Endodermal cell (in vitro differentiated cells): Measurements from ENCODE around the gene POC1B. TPM values are rescaled to one million over a fixed set of nuclear protein-coding genes. Genes with fewer than 3 reads are reported as not detected.

ENCODE experiments used
- DNase-seq: peaks from one replicate; pipeline ENCODE4 v3.0.0-alpha.2; 2017
- H3K27ac ChIP-seq: 2 replicates; pipeline ENCODE4 v1.5.1; 2013; ENCODE audit warnings: mild to moderate bottlenecking, low read depth, low read length, moderate library complexity
- H3K27me3 ChIP-seq: 2 replicates; pipeline ENCODE4 v1.6.1; 2013; ENCODE audit warnings: mild to moderate bottlenecking, low read length, moderate library complexity; ENCODE audit not compliant: insufficient read depth, control insufficient read depth, poor library complexity, severe bottlenecking
- H3K36me3 ChIP-seq: 2 replicates; pipeline ENCODE4 v1.7.0; 2013; ENCODE audit warnings: mild to moderate bottlenecking, low read length, moderate library complexity; ENCODE audit not compliant: control insufficient read depth, insufficient read depth
- H3K4me1 ChIP-seq: one replicate; pipeline ENCODE4 v1.7.0; 2013; ENCODE audit warnings: low read length; ENCODE audit not compliant: control insufficient read depth, insufficient read depth
- H3K4me3 ChIP-seq: 2 replicates; pipeline ENCODE4 v1.5.1; 2013; ENCODE audit warnings: mild to moderate bottlenecking, low read length, moderate library complexity
- H3K9ac ChIP-seq: 2 replicates; pipeline ENCODE4 v1.6.1; 2013; ENCODE audit warnings: mild to moderate bottlenecking, low read length, moderate library complexity; ENCODE audit not compliant: poor library complexity, severe bottlenecking; ENCODE audit errors: extremely low read depth
- H3K9me3 ChIP-seq: 2 replicates; pipeline ENCODE4 v1.6.1; 2013; ENCODE audit warnings: mild to moderate bottlenecking, low read length, moderate library complexity; ENCODE audit not compliant: control insufficient read depth
- H3K27ac Mint-ChIP-seq: 2 replicates; pipeline ENCODE4 v1.8.0; 2020; ENCODE audit warnings: mixed read lengths
- H3K27me3 Mint-ChIP-seq: 2 replicates; pipeline ENCODE4 v1.8.0; 2021; ENCODE audit warnings: mild to moderate bottlenecking, mixed read lengths; ENCODE audit not compliant: insufficient read depth
- H3K36me3 Mint-ChIP-seq: 2 replicates; pipeline ENCODE4 v1.8.0; 2020; ENCODE audit warnings: low read depth, mixed read lengths
- H3K4me1 Mint-ChIP-seq: 2 replicates; pipeline ENCODE4 v1.8.0; 2020; ENCODE audit warnings: mixed read lengths
- H3K4me3 Mint-ChIP-seq: 2 replicates; pipeline ENCODE4 v1.8.0; 2020; ENCODE audit warnings: mild to moderate bottlenecking, moderate library complexity, mixed read lengths
- H3K9me3 Mint-ChIP-seq: 2 replicates; pipeline ENCODE4 v1.8.0; 2020; ENCODE audit warnings: mild to moderate bottlenecking, mixed read lengths
- CTCF ChIP-seq: fragments of 200-600 bp; sonication (generic); conservative IDR thresholded peaks from 2 replicates; pipeline ENCODE4 v1.5.0; 2021; ENCODE audit warnings: antibody characterized with exemption, mild to moderate bottlenecking
- WGBS, 2 experiments: methylation state at CpG; one replicate each; pipeline versions ENCODE4 v1.1.5 to v1.1.7; 2013; ENCODE audit warnings: missing lambda C conversion rate in 2 of 2, mixed read lengths in 1 of 2; ENCODE audit not compliant: insufficient coverage in 1 of 2, insufficient read length in 1 of 2; 5-methylcytosine and 5-hydroxymethylcytosine counted together
- total RNA-seq, 2 donors: library from RNA; stranded (reverse); fragmentation: NEBNext Ultra II Directional in 1 of 2; extraction: Animal tissue kit (Norgen Biotek cat#: 25700) in 1 of 2; gene quantifications; 2 replicates in 1 of 2; 3 replicates in 1 of 2; pipeline ENCODE4 v1.2.1, GENCODE V29; 2021

The POC1B gene
- total RNA-seq, 2 donors from 2014 or later = 22.3 to 36.1 TPM

DNA sequence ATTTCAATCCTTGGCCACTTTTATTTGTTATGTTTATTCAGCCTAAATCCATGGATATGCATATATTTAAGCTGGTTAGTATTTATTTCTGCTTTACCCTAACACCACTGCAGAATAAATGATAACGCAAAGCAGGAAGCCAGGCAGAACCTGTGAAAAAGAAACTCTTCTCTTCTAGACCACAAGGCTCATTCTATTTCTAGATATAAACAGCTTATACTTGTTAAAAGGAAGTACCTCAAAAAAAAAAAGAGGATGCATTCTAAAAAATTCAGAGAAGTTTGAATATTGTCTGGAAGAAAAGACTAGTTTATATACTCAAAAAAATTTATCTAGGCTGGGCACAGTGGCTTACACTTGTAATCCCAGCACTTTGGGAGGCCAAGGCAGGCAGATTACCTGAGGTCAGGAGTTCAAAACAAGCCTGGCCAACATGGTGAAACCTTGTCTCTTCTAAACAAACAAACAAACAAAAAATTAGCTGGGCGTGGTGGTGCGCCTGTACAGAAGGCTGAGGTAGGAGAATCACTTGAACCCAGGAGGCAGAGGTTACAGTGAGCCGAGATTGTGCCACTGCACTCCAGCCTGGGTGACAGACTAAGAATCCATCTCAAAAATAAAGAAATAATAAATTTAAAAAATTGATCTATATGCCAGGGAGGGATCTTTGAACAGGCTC, 57.1 kb downstream of the POC1B start:
- Histone ChIP-seq H3K27me3 (no peaks in the 10 kb centered on the region), H3K9me3 (no peaks in the 10 kb centered on the region), H3K4me1 (no peaks in the 10 kb centered on the region), H3K9ac (no peak overlapping the region), H3K27ac (no peak overlapping the region), H3K36me3 (no peaks in the 10 kb centered on the region), H3K4me3 (no peak overlapping the region)
- H3K4me1 Mint-ChIP-seq = no peaks in the 10 kb centered on the region
- H3K4me3 Mint-ChIP-seq = no peak overlapping the region
- WGBS, 2 experiments = 91 to 100% methylated on average over 1 to 3 of the region's 4 CpGs
- TF ChIP-seq CTCF = no peak
- H3K9me3 Mint-ChIP-seq = no peaks in the 10 kb centered on the region
- no peaks in the 10 kb centered on the region for H3K27me3 Mint-ChIP-seq
- DNase-seq = no peak
- H3K36me3 Mint-ChIP-seq = peaks cover 3% of the 10 kb centered on the region
- no peak overlapping the region for H3K27ac Mint-ChIP-seq

GRCh38 chr12:89468017-89468416, 57.8 kb downstream of the POC1B start:
- Mint-ChIP-seq H3K27ac (no peak overlapping the region), H3K27me3 (no peaks in the 10 kb centered on the region), H3K36me3 (peaks cover 3% of the 10 kb centered on the region), H3K4me3 (no peak overlapping the region), H3K4me1 (no peaks in the 10 kb centered on the region), H3K9me3 (no peaks in the 10 kb centered on the region)
- Histone ChIP-seq H3K27me3 (no peaks in the 10 kb centered on the region), H3K4me1 (no peaks in the 10 kb centered on the region), H3K9me3 (no peaks in the 10 kb centered on the region), H3K9ac (no peak overlapping the region), H3K27ac (no peak overlapping the region), H3K36me3 (no peaks in the 10 kb centered on the region), H3K4me3 (no peak overlapping the region)
- 83% methylated on average over 1 of the region's 1 CpG; no CpG with 5 or more reads in 1 of the 2 experiments for WGBS, 2 experiments
- no peak for DNase-seq
- TF ChIP-seq CTCF = no peak

DNA sequence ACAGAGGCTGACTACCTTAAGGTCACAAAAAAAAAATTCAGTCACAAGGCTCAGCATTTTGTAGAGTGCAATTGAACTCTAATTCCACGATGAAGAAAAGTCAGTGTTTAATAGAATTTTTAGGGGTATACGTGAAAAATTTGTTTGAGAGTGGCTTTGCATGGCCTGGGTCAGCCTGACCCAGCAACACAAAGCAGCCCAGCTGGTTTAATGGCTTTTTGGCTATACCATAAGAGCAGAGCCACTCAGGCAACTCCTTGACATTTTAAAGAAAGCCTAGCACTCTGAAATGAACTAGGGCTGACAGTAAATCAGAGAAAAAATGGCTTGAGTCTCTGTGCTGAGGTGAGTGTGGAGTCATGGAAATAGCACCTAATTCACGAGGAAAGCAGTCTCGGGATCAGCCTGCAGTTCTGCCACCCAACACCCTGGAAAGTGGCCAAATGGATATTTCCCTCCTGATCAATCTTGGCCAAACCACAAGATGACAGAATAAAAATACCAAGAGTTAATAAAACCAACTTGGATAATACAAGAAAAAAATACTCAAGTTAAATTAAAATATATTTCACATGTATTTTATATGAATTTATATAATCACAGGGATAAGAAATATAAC, 60.8 kb downstream of the POC1B start:
- WGBS, 2 experiments = 0 to 69% methylated on average over 1 to 4 of the region's 4 CpGs
- no peak overlapping the region for H3K4me3 Mint-ChIP-seq
- peaks cover 3% of the 10 kb centered on the region for H3K4me1 ChIP-seq
- H3K9me3 ChIP-seq = no peaks in the 10 kb centered on the region
- no peak overlapping the region for H3K27ac Mint-ChIP-seq
- H3K27ac ChIP-seq = no peak overlapping the region
- H3K27me3 Mint-ChIP-seq = no peaks in the 10 kb centered on the region
- no peaks in the 10 kb centered on the region for H3K36me3 ChIP-seq
- no peaks in the 10 kb centered on the region for H3K9me3 Mint-ChIP-seq
- peaks cover 3% of the 10 kb centered on the region for H3K36me3 Mint-ChIP-seq
- peaks cover 11% of the 10 kb centered on the region for H3K4me1 Mint-ChIP-seq
- TF ChIP-seq CTCF = no peak
- H3K9ac ChIP-seq = no peak overlapping the region
- H3K4me3 ChIP-seq = no peak overlapping the region
- DNase-seq = no peak
- H3K27me3 ChIP-seq = no peaks in the 10 kb centered on the region
